Body of pancreas (tissue), 4 donors: Measurements from ENCODE around the gene LRRC8B.

Experiments
- POLR2A ChIP-seq, 3 donors: fragments of 450-650 bp; IDR thresholded peaks; one replicate each; pipeline ENCODE4 v1.6.1; 2016; ENCODE audit warnings: antibody characterized with exemption in 3 of 3, mild to moderate bottlenecking in 2 of 3
- TF ChIP-seq, protein P1 (sequence below), 7 experiments: fragments of 450-650 bp in 4 of 7; fragments of 200-600 bp in 3 of 7; sonication (generic) in 3 of 7; IDR thresholded peaks; one replicate each; pipeline ENCODE4 v1.5.1; 2016 to 2019; ENCODE audit warnings: antibody characterized with exemption in 7 of 7

DNA sequence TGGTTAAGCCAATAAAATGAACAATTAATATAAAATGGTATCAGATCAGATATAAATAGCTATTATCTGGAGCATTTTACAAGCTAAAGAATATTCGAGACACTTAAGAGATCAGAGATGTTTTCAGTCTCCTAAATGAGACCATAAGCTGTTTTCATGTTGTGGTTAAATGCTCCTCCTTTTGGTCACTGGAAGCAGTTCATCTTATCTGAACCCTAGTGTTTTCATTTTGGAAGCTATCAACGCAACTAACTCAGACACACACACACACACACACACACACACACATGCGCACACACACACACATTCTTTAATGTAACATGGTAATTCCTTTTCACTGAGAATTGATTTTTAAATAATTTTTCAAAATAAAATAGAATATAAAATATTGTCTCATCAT is 98.3 kb downstream of the LRRC8B start:
- TF ChIP-seq, protein P1, sequence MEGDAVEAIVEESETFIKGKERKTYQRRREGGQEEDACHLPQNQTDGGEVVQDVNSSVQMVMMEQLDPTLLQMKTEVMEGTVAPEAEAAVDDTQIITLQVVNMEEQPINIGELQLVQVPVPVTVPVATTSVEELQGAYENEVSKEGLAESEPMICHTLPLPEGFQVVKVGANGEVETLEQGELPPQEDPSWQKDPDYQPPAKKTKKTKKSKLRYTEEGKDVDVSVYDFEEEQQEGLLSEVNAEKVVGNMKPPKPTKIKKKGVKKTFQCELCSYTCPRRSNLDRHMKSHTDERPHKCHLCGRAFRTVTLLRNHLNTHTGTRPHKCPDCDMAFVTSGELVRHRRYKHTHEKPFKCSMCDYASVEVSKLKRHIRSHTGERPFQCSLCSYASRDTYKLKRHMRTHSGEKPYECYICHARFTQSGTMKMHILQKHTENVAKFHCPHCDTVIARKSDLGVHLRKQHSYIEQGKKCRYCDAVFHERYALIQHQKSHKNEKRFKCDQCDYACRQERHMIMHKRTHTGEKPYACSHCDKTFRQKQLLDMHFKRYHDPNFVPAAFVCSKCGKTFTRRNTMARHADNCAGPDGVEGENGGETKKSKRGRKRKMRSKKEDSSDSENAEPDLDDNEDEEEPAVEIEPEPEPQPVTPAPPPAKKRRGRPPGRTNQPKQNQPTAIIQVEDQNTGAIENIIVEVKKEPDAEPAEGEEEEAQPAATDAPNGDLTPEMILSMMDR (IDR thresholded peaks at IDR 0.05), result no peak
- TF ChIP-seq POLR2A (IDR thresholded peaks at IDR 0.05), result no peak
